Sigmoid colon (tissue), 4 donors: Measurements from ENCODE around the gene CAMTA1.

Experiments
- EP300 ChIP-seq, 4 donors: sonication (generic); formaldehyde crosslinking; IDR thresholded peaks; one replicate each; pipeline ENCODE4 v1.6.1; 2017; ENCODE audit warnings: antibody characterized with exemption in 4 of 4
- POLR2A ChIP-seq, 2 donors: fragments of 450-650 bp; IDR thresholded peaks; one replicate each; pipeline ENCODE4 v1.6.1; 2016; ENCODE audit warnings: antibody characterized with exemption in 2 of 2, mild to moderate bottlenecking in 2 of 2, moderate library complexity in 2 of 2
- POLR2AphosphoS5 ChIP-seq, 4 donors: sonication (generic); formaldehyde crosslinking; IDR thresholded peaks; one replicate each; pipeline ENCODE4 v1.6.1; 2017; ENCODE audit warnings: antibody characterized with exemption in 4 of 4
- TF ChIP-seq, protein P1 (sequence below), 4 experiments: fragments of 450-650 bp in 3 of 4; fragments of 200-600 bp in 1 of 4; IDR thresholded peaks; one replicate each; pipeline ENCODE4 v1.5.1; 2016 to 2019; ENCODE audit warnings: antibody characterized with exemption in 4 of 4, mild to moderate bottlenecking in 3 of 4, moderate library complexity in 2 of 4

DNA sequence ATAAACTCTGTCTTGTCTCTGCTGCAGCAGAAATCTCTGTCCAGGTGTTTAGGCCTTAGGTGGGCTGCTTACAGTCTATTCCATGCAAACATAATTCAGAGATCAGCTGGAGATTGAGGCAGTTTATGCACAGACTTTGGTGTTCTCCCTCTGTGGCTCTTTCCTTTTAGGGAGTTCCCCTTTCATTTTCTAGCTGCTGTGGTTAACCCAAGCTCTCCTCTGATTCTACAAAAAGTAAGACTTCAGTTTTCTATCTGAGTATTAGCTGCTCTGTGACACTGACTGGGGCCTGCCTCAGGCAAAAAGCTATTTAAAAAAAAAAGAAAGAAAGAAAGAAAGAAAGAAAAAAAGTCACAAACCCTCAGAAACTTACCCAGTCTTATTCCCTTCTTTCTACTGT lies 211.1 kb downstream of the CAMTA1 start:
- TF ChIP-seq, protein P1, sequence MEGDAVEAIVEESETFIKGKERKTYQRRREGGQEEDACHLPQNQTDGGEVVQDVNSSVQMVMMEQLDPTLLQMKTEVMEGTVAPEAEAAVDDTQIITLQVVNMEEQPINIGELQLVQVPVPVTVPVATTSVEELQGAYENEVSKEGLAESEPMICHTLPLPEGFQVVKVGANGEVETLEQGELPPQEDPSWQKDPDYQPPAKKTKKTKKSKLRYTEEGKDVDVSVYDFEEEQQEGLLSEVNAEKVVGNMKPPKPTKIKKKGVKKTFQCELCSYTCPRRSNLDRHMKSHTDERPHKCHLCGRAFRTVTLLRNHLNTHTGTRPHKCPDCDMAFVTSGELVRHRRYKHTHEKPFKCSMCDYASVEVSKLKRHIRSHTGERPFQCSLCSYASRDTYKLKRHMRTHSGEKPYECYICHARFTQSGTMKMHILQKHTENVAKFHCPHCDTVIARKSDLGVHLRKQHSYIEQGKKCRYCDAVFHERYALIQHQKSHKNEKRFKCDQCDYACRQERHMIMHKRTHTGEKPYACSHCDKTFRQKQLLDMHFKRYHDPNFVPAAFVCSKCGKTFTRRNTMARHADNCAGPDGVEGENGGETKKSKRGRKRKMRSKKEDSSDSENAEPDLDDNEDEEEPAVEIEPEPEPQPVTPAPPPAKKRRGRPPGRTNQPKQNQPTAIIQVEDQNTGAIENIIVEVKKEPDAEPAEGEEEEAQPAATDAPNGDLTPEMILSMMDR (IDR thresholded peaks at IDR 0.05), result no peak
- no peak for TF ChIP-seq POLR2AphosphoS5 (IDR thresholded peaks at IDR 0.05)
- no peak for TF ChIP-seq EP300 (IDR thresholded peaks at IDR 0.05)
- no peak for TF ChIP-seq POLR2A (IDR thresholded peaks at IDR 0.05)
